ENCODE data around the gene CASTOR1.

- no peak for TF ChIP-seq CTCF (IDR thresholded peaks at IDR 0.05; ENCODE audit: extremely low read depth in 1 of 2, insufficient read depth in 1 of 2, low read depth in 1 of 2, low read length in 2 of 2)
- no peak for TF ChIP-seq MAX (IDR thresholded peaks at IDR 0.05; ENCODE audit: insufficient read depth, insufficient read length)
- TF ChIP-seq JUN (IDR thresholded peaks at IDR 0.05; ENCODE audit: borderline replicate concordance, insufficient read depth, insufficient read length, low read depth): no peak
These were observed 725 bp downstream of the CASTOR1 start for GRCh38 chr22:30288419-30289140.

Data from endothelial cell of umbilical vein (primary cell).